ENCODE measurements around the gene ITGB5. TPM values are rescaled to one million over a fixed set of nuclear protein-coding genes. Genes with fewer than 3 reads are reported as not detected.
"Not testable (repeated sequence)": the region's sequence is repeated elsewhere in the genome, so short reads cannot be mapped to it uniquely, and the experiment has no call there.

ITGB5 gene
- total RNA-seq, 2 experiments from 2014 or later = 0.18 to 1.2 TPM

DNA sequence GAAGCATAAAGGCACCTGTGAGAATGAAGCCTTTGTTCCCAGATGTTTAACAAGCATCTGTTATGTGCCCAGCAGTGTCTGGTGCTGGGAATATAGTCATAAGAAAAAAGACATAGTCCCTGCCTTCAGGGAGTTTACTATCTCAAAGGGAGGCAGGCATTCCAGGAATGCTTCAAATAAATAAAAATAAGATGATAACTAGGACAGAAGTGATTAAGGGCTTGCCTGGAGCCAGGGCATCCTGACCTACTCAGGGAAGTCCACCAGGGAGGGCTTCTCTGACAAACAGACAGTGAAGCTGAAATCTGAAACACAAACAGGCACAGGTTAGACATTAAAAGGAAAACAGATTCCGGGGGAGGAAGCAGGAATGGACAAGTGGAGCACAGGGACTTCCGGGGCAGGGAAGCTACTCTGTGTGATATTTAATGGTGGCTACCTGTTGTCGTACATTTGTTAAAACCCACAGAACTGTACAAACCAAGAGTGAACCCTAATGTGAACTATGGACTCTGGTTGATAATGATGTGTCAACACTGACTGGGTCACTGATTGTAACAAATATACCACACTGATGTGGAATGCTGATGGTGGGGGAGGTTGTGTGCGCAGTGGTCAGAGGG lies 53.3 kb downstream of the ITGB5 start:
- H3K4me3 Mint-ChIP-seq = no peak overlapping the region
- no peaks in the 10 kb centered on the region for H3K36me3 Mint-ChIP-seq
- H3K27ac Mint-ChIP-seq = no peak overlapping the region
- H3K4me1 Mint-ChIP-seq = peaks cover 10% of the 10 kb centered on the region
- H3K9me3 Mint-ChIP-seq (ENCODE audit: low read depth) = no peaks in the 10 kb centered on the region
- ATAC-seq (no peak), DNase-seq (no peak)
- peaks cover 38% of the 10 kb centered on the region for H3K27me3 Mint-ChIP-seq
- CTCF ChIA-PET = no interaction called here

GRCh38 chr3:124832782-124833709 lies 54.1 kb downstream of the ITGB5 start:
- Mint-ChIP-seq H3K4me1 (peaks cover 10% of the 10 kb centered on the region), H3K36me3 (no peaks in the 10 kb centered on the region), H3K27ac (no peak overlapping the region), H3K4me3 (no peak overlapping the region), H3K9me3 (ENCODE audit: low read depth) (no peaks in the 10 kb centered on the region), H3K27me3 (peaks cover 38% of the 10 kb centered on the region)
- CTCF ChIA-PET = no interaction called here
- DNase-seq (no peak), ATAC-seq (no peak)

- peaks cover 33% of the 10 kb centered on the region for H3K27me3 Mint-ChIP-seq
- H3K4me1 Mint-ChIP-seq = peaks cover 10% of the 10 kb centered on the region
- DNase-seq (no peak), ATAC-seq (no peak)
- H3K27ac Mint-ChIP-seq = no peak overlapping the region
- H3K4me3 Mint-ChIP-seq = no peak overlapping the region
- no peaks in the 10 kb centered on the region for H3K9me3 Mint-ChIP-seq (ENCODE audit: low read depth)
- CTCF ChIA-PET = no interaction called here
- H3K36me3 Mint-ChIP-seq = no peaks in the 10 kb centered on the region
Measured at GRCh38 chr3:124831628-124832199, 55.5 kb downstream of the ITGB5 start.

- CTCF ChIA-PET = no interaction called here
- H3K27ac Mint-ChIP-seq = no peak overlapping the region
Measured at GRCh38 chr3:124829819-124830554, 57.2 kb downstream of the ITGB5 start.

DNA sequence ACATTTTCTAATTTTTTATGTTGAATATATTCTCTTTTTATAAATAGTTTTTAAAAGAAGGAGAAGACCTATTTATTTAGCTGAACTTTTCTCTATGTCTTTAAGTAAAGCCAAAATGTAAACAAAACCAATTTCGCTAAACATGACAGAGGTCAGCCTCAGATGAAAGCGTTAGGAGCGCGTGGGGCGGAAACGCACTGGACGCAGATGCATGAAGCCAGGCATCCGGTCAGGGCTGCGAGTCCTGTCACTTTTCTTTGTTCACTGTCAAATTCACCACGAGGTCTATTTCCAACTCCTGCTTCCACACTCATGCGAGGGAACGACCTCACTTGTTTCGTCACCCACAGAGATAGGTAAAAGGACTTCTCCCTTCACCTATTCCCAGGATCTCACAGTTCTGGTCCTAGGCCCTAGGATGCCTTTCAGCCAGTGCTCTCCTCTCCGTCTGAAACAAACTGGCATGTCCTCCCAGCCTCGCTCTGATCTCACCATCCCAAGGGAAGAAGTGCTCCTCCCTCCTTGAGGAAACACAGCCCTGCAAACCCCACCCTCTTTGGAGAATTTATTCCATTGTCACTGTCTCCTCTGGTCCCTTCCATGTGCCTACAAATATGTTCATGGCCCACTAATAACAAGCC lies 57.9 kb downstream of the ITGB5 start:
- ATAC-seq (no peak), DNase-seq (no peak)
- CTCF ChIA-PET = no interaction called here
- H3K4me3 Mint-ChIP-seq = no peak overlapping the region
- no peak overlapping the region for H3K27ac Mint-ChIP-seq
- H3K27me3 Mint-ChIP-seq = peaks cover 31% of the 10 kb centered on the region
- H3K4me1 Mint-ChIP-seq = no peaks in the 10 kb centered on the region
- no peaks in the 10 kb centered on the region for H3K9me3 Mint-ChIP-seq (ENCODE audit: low read depth)
- H3K36me3 Mint-ChIP-seq = no peaks in the 10 kb centered on the region

More at GRCh38 chr3:124829819-124830554, 57.2 kb downstream of the ITGB5 start:
- no peaks in the 10 kb centered on the region for H3K36me3 Mint-ChIP-seq
- H3K9me3 Mint-ChIP-seq (ENCODE audit: low read depth) = no peaks in the 10 kb centered on the region
- peaks cover 2% of the 10 kb centered on the region for H3K4me1 Mint-ChIP-seq
- H3K27me3 Mint-ChIP-seq = peaks cover 31% of the 10 kb centered on the region
- ATAC-seq (no peak), DNase-seq (no peak)
- no peak overlapping the region for H3K4me3 Mint-ChIP-seq

DNA sequence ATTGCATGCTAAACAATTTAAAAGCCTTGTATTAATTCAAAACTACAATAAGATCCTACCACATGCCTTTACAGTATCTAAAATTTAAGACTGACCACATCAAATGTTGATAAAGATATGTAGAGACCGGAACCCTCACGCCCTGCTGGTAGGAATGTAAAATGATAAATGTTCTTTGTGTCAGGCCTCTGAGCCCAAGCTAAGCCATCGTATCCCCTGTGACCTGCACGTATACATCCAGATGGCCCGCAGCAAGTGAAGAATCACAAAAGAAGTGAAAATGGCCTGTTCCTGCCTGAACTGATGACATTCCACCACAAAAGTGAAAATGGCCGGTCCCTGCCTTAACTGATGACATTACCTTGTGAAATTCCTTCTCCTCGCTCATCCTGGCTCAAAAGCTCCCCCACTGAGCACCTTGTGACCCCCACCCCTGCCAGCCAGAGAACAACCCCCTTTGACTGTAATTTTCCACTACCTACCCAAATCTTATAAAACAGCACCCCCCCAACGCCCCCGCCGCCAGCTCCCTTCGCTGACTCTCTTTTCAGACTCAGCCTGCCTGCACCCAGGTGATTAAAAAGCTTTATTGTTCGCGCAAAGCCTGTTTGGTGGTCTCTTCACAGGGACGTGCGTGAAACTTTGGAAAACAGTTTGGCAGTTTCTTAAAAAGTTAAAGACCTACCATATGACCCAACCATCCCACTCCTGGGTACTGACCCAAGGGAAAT lies 59.5 kb downstream of the ITGB5 start:
- ATAC-seq; H3K36me3 Mint-ChIP-seq; H3K4me1 Mint-ChIP-seq; DNase-seq; H3K4me3 Mint-ChIP-seq; H3K27ac Mint-ChIP-seq; H3K9me3 Mint-ChIP-seq (ENCODE audit: low read depth): not testable (repeated sequence)
- CTCF ChIA-PET = interaction anchor here (0.9 to 1.1 kb wide), 2 partner anchors 17 to 67 kb away, joined by 3 read pairs; no protein-coding TSS in a partner anchor
- H3K27me3 Mint-ChIP-seq = peaks cover 24% of the 10 kb centered on the region

DNA sequence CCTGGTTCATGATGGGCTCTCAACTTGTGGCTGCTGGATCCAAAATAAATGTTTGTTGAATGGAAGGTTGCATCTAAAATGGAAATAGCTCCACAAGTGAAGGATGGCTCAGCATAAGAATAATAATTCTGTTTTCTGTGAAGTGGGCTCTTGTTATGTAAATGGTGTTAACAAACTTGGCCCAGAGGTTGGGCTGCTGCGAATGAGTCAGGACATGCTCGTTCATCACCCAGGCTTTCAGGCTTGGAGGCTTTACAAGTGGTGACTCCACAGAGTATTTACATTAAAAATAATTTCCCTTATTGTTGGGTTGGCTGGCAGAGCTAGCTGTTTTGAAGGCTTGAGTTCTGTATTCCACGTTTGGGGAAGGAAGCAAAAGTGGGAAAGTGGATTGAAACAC lies 60.5 kb downstream of the ITGB5 start:
- H3K36me3 Mint-ChIP-seq = no peaks in the 10 kb centered on the region
- CTCF ChIA-PET = interaction anchor here (1.1 kb wide), 1 partner anchor 16 kb away, joined by 3 read pairs; no protein-coding TSS in a partner anchor
- no peaks in the 10 kb centered on the region for H3K4me1 Mint-ChIP-seq
- DNase-seq = no peak
- peaks cover 22% of the 10 kb centered on the region for H3K27me3 Mint-ChIP-seq
- no peak overlapping the region for H3K27ac Mint-ChIP-seq
- no peaks in the 10 kb centered on the region for H3K9me3 Mint-ChIP-seq (ENCODE audit: low read depth)
- H3K4me3 Mint-ChIP-seq = no peak overlapping the region
- ATAC-seq = no peak

DNA sequence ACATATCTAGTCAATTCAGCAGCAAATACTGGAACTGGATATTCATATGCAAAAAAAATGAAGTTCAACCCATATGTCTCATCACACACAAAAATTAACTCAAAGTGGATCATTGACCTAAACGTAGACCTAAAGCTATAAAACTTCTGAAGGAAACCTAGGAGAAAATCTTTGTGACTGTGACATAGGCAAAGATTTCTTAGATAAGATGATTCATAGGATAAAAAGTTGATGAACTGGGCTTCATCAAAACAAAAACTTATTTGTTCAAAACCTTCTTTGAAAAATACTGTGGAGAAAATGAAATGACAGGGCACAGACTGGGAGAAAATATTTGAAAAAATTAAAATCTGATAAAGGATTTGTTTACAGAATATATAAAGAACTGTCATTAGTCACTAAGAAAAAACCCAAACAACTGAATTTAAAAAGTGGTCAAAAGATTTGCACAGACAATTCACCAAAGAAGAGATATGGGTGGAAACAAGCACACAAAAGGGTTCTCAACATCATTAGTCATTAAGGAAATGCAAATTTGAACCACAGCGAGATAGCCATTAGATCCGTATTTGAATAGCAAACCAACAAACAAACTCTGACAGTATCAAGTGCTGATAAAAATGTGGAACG lies 62.8 kb downstream of the ITGB5 start:
- ATAC-seq = no peak
- no peak overlapping the region for H3K27ac Mint-ChIP-seq
- H3K4me1 Mint-ChIP-seq = no peaks in the 10 kb centered on the region
- CTCF ChIA-PET = no interaction called here
- H3K36me3 Mint-ChIP-seq = no peaks in the 10 kb centered on the region
- no peak for DNase-seq
- peaks cover 17% of the 10 kb centered on the region for H3K27me3 Mint-ChIP-seq
- no peak overlapping the region for H3K4me3 Mint-ChIP-seq
- no peaks in the 10 kb centered on the region for H3K9me3 Mint-ChIP-seq (ENCODE audit: low read depth)

DNA sequence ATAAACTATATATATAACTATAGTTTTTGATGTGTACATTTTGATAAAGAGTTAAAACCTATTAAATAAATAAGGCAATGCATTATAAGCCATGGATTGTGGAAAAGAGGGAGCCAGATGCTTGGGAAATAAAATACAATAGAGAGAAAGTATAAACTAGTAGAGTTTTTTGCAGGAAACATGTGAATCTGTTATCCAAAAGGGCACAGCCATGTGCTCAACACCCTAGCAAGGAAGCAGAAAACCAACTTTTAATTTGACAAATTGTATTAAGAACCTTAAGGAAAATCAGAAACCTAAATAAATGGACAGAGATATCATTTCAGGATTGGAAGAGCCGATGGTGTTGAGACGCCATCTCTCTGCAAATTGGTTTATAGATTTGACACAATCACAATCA lies 63.5 kb downstream of the ITGB5 start:
- ATAC-seq (no peak), DNase-seq (no peak)
- H3K27ac Mint-ChIP-seq = no peak overlapping the region
- CTCF ChIA-PET = no interaction called here
- peaks cover 19% of the 10 kb centered on the region for H3K27me3 Mint-ChIP-seq
- H3K9me3 Mint-ChIP-seq (ENCODE audit: low read depth) = no peaks in the 10 kb centered on the region
- H3K4me1 Mint-ChIP-seq = no peaks in the 10 kb centered on the region
- no peak overlapping the region for H3K4me3 Mint-ChIP-seq
- H3K36me3 Mint-ChIP-seq = no peaks in the 10 kb centered on the region

GRCh38 chr3:124823206-124823605 lies 64.0 kb downstream of the ITGB5 start:
- H3K4me3 Mint-ChIP-seq = no peak overlapping the region
- no peak overlapping the region for H3K27ac Mint-ChIP-seq
- ATAC-seq (no peak), DNase-seq (no peak)
- CTCF ChIA-PET = no interaction called here
- H3K4me1 Mint-ChIP-seq = no peaks in the 10 kb centered on the region
- peaks cover 19% of the 10 kb centered on the region for H3K27me3 Mint-ChIP-seq
- H3K36me3 Mint-ChIP-seq = no peaks in the 10 kb centered on the region
- no peaks in the 10 kb centered on the region for H3K9me3 Mint-ChIP-seq (ENCODE audit: low read depth)

DNA sequence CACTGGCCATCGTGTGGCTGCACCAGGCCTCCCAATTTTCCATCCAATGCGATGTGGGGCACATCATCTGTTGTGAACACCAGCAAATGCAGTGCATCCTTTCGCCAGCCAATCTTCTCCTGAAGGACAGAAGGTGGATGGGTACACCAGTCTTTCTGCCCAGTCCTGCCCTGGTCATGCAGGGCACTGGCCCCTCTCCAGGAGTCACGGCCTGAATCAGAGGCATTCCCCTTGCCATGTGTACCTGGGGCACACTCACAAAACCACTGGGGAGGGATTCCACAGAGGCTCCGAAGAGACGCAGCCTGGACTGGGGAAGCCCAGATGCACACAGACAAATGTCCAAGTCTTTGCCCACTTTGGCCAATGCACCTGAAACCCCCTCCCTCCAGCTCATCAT lies 65.8 kb downstream of the ITGB5 start:
- DNase-seq = no peak
- H3K4me1 Mint-ChIP-seq = no peaks in the 10 kb centered on the region
- H3K36me3 Mint-ChIP-seq = no peaks in the 10 kb centered on the region
- H3K4me3 Mint-ChIP-seq = no peak overlapping the region
- CTCF ChIA-PET = no interaction called here
- ATAC-seq = no peak
- H3K9me3 Mint-ChIP-seq (ENCODE audit: low read depth) = no peaks in the 10 kb centered on the region
- no peak overlapping the region for H3K27ac Mint-ChIP-seq
- peaks cover 15% of the 10 kb centered on the region for H3K27me3 Mint-ChIP-seq

DNA sequence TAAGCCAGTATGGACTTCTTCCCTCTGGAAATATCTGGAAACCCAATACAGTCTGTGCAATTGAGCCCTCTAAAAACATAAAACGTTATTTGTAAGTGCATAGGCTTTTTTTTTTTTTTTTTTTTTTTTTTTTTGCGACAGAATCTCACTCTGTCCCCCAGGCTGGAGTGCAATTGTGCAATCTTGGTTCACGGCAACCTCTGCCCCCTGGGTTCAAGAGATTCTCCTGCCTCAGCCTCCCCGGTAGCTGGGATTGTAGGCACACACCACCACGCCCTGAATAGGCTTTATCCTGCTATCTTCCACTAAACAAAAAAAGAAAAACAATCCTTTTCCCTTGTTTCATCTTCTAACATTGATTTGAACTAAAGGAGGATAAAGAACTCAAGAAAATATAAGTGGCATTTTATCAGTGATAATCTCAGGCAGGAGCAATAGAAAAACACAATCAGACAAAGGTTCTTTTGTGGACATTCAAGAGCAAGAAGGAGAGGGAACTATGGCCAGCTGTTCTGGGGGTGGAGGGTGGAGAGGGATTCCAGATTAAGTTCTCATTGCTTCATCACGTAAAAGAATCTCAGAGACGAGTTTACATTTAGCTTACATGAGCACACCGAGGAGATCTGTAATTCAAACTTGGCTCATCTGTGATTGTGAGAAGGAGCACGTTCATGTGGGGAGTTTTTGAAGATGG lies 68.6 kb downstream of the ITGB5 start:
- Mint-ChIP-seq H3K9me3 (ENCODE audit: low read depth) (no peaks in the 10 kb centered on the region), H3K4me3 (no peak overlapping the region), H3K27me3 (peaks cover 18% of the 10 kb centered on the region), H3K4me1 (no peaks in the 10 kb centered on the region), H3K27ac (no peak overlapping the region), H3K36me3 (no peaks in the 10 kb centered on the region)
- CTCF ChIA-PET = no interaction called here
- ATAC-seq (no peak), DNase-seq (no peak)
